WI38 (cell line): Measurements from ENCODE around the gene TBC1D8.

Experiments
- H3K4me3 ChIP-seq: 2 replicates; pipeline ENCODE4 v1.5.1; 2011; ENCODE audit warnings: low read depth, mild to moderate bottlenecking, control low read depth, low read length
- TF ChIP-seq, protein P1 (sequence below): IDR thresholded peaks from 2 replicates; pipeline ENCODE4 v1.5.1; 2012; ENCODE audit warnings: low read depth, mild to moderate bottlenecking, control low read depth, low read length

Gene TBC1D8

GRCh38 chr2:101081375-101081907 is 69.7 kb downstream of the TBC1D8 start:
- TF ChIP-seq, protein P1, sequence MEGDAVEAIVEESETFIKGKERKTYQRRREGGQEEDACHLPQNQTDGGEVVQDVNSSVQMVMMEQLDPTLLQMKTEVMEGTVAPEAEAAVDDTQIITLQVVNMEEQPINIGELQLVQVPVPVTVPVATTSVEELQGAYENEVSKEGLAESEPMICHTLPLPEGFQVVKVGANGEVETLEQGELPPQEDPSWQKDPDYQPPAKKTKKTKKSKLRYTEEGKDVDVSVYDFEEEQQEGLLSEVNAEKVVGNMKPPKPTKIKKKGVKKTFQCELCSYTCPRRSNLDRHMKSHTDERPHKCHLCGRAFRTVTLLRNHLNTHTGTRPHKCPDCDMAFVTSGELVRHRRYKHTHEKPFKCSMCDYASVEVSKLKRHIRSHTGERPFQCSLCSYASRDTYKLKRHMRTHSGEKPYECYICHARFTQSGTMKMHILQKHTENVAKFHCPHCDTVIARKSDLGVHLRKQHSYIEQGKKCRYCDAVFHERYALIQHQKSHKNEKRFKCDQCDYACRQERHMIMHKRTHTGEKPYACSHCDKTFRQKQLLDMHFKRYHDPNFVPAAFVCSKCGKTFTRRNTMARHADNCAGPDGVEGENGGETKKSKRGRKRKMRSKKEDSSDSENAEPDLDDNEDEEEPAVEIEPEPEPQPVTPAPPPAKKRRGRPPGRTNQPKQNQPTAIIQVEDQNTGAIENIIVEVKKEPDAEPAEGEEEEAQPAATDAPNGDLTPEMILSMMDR, result no peak
- no peak overlapping the region for H3K4me3 ChIP-seq

DNA sequence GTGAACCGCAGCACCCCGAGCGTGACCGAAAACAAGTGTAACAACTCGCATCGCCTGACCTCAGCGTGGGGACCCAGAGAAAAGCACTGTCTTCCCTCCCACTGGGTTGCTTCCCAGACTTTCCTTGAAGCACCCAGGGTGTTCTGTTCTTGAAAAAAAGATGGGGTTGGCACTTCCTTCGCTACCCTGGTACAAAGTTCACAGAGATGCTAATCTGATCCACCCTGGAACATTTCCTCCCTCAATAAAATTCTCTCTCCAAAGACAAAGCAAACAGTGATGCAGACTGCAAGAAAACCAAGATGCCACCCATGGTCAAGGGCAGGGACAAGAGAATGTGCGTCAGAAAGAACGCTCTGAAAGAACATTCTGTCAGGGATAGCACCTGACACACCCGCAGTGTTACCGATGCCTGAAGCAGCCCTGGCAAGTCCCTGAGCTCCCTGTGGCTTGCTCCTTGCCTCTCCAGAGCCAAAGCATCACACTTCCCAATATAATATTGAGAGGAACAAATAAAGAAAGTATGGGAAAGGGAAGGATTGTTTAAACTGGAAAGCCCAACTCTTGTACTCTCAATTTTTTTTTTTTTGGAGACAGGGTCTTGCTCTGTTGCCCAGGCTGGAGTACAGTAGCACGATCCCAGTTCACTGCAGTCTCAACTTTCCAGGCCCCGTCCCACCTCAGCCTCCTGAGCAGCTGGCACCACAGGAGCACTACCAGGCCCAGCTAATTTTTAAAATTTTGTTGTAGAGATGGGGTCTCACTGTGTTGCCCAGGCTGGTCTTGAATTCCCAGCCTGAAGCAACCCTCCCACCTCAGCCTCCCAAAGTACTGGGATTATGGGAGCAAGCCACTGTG is 70.7 kb downstream of the TBC1D8 start:
- TF ChIP-seq, protein P1, result no peak

DNA sequence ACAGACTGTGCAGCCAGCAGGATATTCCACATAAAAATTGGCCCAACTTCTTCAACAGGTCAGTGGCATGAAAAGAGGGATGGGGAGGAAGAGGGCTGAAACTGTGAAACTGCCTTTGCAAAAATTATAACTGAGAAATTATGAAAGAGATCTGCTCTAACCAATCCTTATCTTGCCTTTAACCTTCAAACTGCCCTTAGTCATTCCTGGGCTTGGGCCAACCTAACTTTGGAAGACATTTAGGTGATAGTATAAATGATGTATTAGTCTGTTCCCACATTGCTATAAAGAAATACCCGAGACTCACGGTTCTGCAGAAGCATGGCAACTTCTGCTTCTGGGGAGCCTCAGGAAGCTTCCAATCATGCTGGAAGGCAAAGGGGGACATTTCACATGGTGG is 74.6 kb downstream of the TBC1D8 start:
- no peak overlapping the region for H3K4me3 ChIP-seq
- TF ChIP-seq, protein P1, result no peak

More for the DNA sequence above, 70.7 kb downstream of the TBC1D8 start:
- H3K4me3 ChIP-seq, result no peak overlapping the region

- H3K4me3 ChIP-seq, result no peak overlapping the region
- TF ChIP-seq, protein P1, result no peak
Measured at GRCh38 chr2:101064868-101065549, 86.2 kb downstream of the TBC1D8 start.

- TF ChIP-seq, protein P1, result no peak
- H3K4me3 ChIP-seq, result no peak overlapping the region
Measured at GRCh38 chr2:101064505-101064867, 86.7 kb downstream of the TBC1D8 start.

DNA sequence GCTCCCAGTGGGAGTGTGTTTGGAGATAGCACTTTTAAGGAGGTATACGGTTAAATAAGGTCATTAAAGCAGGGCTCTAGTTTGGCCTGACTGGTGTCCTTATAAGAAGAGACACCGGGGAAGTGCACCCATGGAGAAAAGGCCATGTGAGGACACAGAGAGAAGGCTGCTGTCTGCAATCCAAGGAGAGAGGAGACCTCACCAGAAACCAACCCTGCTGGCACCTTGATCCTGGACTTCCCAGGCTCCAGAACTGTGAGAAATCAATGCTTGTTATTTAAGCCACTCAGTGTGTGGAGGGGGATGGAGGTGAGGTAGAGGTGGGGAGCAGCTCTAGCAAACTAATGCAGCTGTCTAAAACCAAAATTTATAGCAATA is 87.1 kb downstream of the TBC1D8 start:
- TF ChIP-seq, protein P1, result no peak
- no peak overlapping the region for H3K4me3 ChIP-seq
